GM23338 (cell line): ENCODE results near the gene ISX. TPM values are rescaled to one million over a fixed set of nuclear protein-coding genes. Genes with fewer than 3 reads are reported as not detected.

Source experiments
- ATAC-seq: fragments of 200-7000 bp; cut with Tn5 transposase; 3 replicates; pipeline ENCODE4 v1.9.1; 2020
- DNase-seq: peaks from one replicate; pipeline ENCODE4 v3.0.0-alpha.2; 2015; ENCODE audit warnings: low spot score
- H2AFZ ChIP-seq: fragments of 200-600 bp; sonication (generic); 2 replicates; pipeline ENCODE4 v1.8.0; 2016; ENCODE audit warnings: antibody characterized with exemption, mild to moderate bottlenecking, moderate library complexity
- H3F3A ChIP-seq: fragments of 200-600 bp; sonication (generic); replicated peaks from 2 replicates; pipeline ENCODE4 v1.8.0; 2017; ENCODE audit warnings: antibody characterized with exemption, mixed run types, low read depth
- H3K27ac ChIP-seq: fragments of 200-600 bp; sonication (generic); 2 replicates; pipeline ENCODE4 v1.6.1; 2016; ENCODE audit warnings: low read depth
- H3K27me3 ChIP-seq: fragments of 200-600 bp; sonication (generic); 2 replicates; pipeline ENCODE4 v1.8.0; 2016; ENCODE audit warnings: mild to moderate bottlenecking, mixed run types, moderate library complexity; ENCODE audit not compliant: insufficient read depth
- H3K36me3 ChIP-seq: fragments of 200-600 bp; sonication (generic); 2 replicates; pipeline ENCODE4 v1.8.0; 2016; ENCODE audit warnings: mild to moderate bottlenecking; ENCODE audit not compliant: insufficient read depth
- H3K4me1 ChIP-seq: fragments of 200-600 bp; sonication (generic); 2 replicates; pipeline ENCODE4 v1.8.0; 2016; ENCODE audit warnings: mild to moderate bottlenecking, moderate library complexity; ENCODE audit not compliant: insufficient read depth
- H3K4me2 ChIP-seq: fragments of 200-600 bp; sonication (generic); 2 replicates; pipeline ENCODE4 v1.7.1; 2017; ENCODE audit warnings: mixed run types
- H3K4me3 ChIP-seq: fragments of 200-600 bp; sonication (generic); 2 replicates; pipeline ENCODE4 v1.6.1; 2016; ENCODE audit warnings: mixed run types
- H3K79me2 ChIP-seq: fragments of 200-600 bp; sonication (generic); replicated peaks from 2 replicates; pipeline ENCODE4 v1.8.0; 2017; ENCODE audit warnings: mild to moderate bottlenecking; ENCODE audit not compliant: insufficient read depth
- H3K9me2 ChIP-seq: fragments of 200-600 bp; sonication (generic); 2 replicates; pipeline ENCODE4 v1.8.0; 2017; ENCODE audit not compliant: insufficient read depth
- H4K20me1 ChIP-seq: fragments of 200-600 bp; sonication (generic); replicated peaks from 2 replicates; pipeline ENCODE4 v1.8.0; 2017; ENCODE audit warnings: mild to moderate bottlenecking; ENCODE audit not compliant: insufficient read depth
- H3K27ac Mint-ChIP-seq: 2 replicates; pipeline ENCODE4 v1.8.0; 2020; ENCODE audit warnings: inconsistent platforms, mild to moderate bottlenecking, moderate library complexity, mixed read lengths
- H3K27me3 Mint-ChIP-seq: 3 replicates; pipeline ENCODE4 v1.8.0; 2022; ENCODE audit warnings: low read depth, mild to moderate bottlenecking, moderate library complexity, mixed read lengths, inconsistent platforms; ENCODE audit not compliant: insufficient read depth, poor library complexity
- H3K36me3 Mint-ChIP-seq: 3 replicates; pipeline ENCODE4 v1.8.0; 2021; ENCODE audit warnings: low read depth, mild to moderate bottlenecking, inconsistent platforms, moderate library complexity, mixed read lengths
- H3K4me1 Mint-ChIP-seq: 3 replicates; pipeline ENCODE4 v1.8.0; 2020; ENCODE audit warnings: mild to moderate bottlenecking, inconsistent platforms, mixed read lengths
- H3K4me3 Mint-ChIP-seq: 3 replicates; pipeline ENCODE4 v1.8.0; 2021; ENCODE audit warnings: moderate library complexity, mild to moderate bottlenecking, inconsistent platforms, mixed read lengths
- H3K9me3 Mint-ChIP-seq: 3 replicates; pipeline ENCODE4 v1.8.0; 2020; ENCODE audit warnings: moderate library complexity, mild to moderate bottlenecking, inconsistent platforms, mixed read lengths
- CTCF ChIP-seq, 2 experiments: fragments of 200-600 bp in 1 of 2; sonication (generic) in 1 of 2; conservative IDR thresholded peaks; 2 replicates each; pipeline versions ENCODE4 v1.5.1 to v1.6.1; 2016 to 2017; ENCODE audit warnings: antibody characterized with exemption in 2 of 2, low read depth in 2 of 2, mild to moderate bottlenecking in 2 of 2, moderate library complexity in 1 of 2
- ETS1 ChIP-seq: IDR thresholded peaks from 2 replicates; pipeline ENCODE4 v1.6.1; 2016; ENCODE audit warnings: antibody characterized with exemption
- EZH2 ChIP-seq: fragments of 200-600 bp; sonication (generic); IDR thresholded peaks from one replicate; pipeline ENCODE4 v1.8.0; 2017; ENCODE audit warnings: antibody characterized with exemption, mild to moderate bottlenecking, low read depth; ENCODE audit not compliant: unreplicated experiment
- NANOG ChIP-seq: IDR thresholded peaks from 2 replicates; pipeline ENCODE4 v1.6.1; 2016; ENCODE audit warnings: antibody characterized with exemption, borderline replicate concordance
- POLR2AphosphoS5 ChIP-seq: IDR thresholded peaks from 2 replicates; pipeline ENCODE4 v1.6.1; 2016; ENCODE audit warnings: antibody characterized with exemption, low read depth
- ZNF331 ChIP-seq: fragments of 250-450 bp; sonication (Bioruptor Pico); IDR thresholded peaks from 2 replicates; pipeline ENCODE4 v1.5.0; 2020; ENCODE audit warnings: low read depth, mild to moderate bottlenecking, moderate library complexity
- polyA plus RNA-seq: library from polyadenylated mRNA; unstranded; fragments of >200 nt; fragmentation: Nextera tagmentation; extraction: Ambion mirVana; gene quantifications from 2 replicates; pipeline ENCODE4 v1.2.1, GENCODE V29; 2016
- total RNA-seq: library from RNA; depleted of rRNA; stranded (reverse); fragments of >200 nt; shearing (Covaris generic); gene quantifications from 2 replicates; pipeline ENCODE4 v1.2.3, GENCODE V29; 2014
- TF ChIP-seq, protein P1 (sequence below): fragments of 250-450 bp; sonication (Bioruptor Pico); IDR thresholded peaks from 2 replicates; pipeline ENCODE4 v1.5.0; 2020; ENCODE audit warnings: mild to moderate bottlenecking, moderate library complexity

Gene ISX
- total and polyA plus RNA-seq, 2 experiments from 2014 or later: not detected

GRCh38 chr22:35076630-35077029, 10.7 kb downstream of the ISX start:
- Histone ChIP-seq H3K4me3 (no peak overlapping the region), H3K4me2 (no peak overlapping the region), H3K79me2 (no peaks in the 10 kb centered on the region), H4K20me1 (no peaks in the 10 kb centered on the region), H3K27ac (no peak overlapping the region), H3K27me3 (no peaks in the 10 kb centered on the region), H3F3A (no peaks in the 10 kb centered on the region), H3K4me1 (no peaks in the 10 kb centered on the region), H3K36me3 (no peaks in the 10 kb centered on the region), H3K9me2 (peaks cover 7% of the 10 kb centered on the region), H2AFZ (no peak overlapping the region)
- Mint-ChIP-seq H3K27ac (no peak overlapping the region), H3K27me3 (peaks cover 2% of the 10 kb centered on the region), H3K9me3 (peaks cover 35% of the 10 kb centered on the region), H3K4me3 (no peak overlapping the region), H3K4me1 (no peaks in the 10 kb centered on the region), H3K36me3 (peaks cover 4% of the 10 kb centered on the region; the same call in 1 of the 3 replicates)
- DNase-seq: no peak
- TF ChIP-seq, protein P1, sequence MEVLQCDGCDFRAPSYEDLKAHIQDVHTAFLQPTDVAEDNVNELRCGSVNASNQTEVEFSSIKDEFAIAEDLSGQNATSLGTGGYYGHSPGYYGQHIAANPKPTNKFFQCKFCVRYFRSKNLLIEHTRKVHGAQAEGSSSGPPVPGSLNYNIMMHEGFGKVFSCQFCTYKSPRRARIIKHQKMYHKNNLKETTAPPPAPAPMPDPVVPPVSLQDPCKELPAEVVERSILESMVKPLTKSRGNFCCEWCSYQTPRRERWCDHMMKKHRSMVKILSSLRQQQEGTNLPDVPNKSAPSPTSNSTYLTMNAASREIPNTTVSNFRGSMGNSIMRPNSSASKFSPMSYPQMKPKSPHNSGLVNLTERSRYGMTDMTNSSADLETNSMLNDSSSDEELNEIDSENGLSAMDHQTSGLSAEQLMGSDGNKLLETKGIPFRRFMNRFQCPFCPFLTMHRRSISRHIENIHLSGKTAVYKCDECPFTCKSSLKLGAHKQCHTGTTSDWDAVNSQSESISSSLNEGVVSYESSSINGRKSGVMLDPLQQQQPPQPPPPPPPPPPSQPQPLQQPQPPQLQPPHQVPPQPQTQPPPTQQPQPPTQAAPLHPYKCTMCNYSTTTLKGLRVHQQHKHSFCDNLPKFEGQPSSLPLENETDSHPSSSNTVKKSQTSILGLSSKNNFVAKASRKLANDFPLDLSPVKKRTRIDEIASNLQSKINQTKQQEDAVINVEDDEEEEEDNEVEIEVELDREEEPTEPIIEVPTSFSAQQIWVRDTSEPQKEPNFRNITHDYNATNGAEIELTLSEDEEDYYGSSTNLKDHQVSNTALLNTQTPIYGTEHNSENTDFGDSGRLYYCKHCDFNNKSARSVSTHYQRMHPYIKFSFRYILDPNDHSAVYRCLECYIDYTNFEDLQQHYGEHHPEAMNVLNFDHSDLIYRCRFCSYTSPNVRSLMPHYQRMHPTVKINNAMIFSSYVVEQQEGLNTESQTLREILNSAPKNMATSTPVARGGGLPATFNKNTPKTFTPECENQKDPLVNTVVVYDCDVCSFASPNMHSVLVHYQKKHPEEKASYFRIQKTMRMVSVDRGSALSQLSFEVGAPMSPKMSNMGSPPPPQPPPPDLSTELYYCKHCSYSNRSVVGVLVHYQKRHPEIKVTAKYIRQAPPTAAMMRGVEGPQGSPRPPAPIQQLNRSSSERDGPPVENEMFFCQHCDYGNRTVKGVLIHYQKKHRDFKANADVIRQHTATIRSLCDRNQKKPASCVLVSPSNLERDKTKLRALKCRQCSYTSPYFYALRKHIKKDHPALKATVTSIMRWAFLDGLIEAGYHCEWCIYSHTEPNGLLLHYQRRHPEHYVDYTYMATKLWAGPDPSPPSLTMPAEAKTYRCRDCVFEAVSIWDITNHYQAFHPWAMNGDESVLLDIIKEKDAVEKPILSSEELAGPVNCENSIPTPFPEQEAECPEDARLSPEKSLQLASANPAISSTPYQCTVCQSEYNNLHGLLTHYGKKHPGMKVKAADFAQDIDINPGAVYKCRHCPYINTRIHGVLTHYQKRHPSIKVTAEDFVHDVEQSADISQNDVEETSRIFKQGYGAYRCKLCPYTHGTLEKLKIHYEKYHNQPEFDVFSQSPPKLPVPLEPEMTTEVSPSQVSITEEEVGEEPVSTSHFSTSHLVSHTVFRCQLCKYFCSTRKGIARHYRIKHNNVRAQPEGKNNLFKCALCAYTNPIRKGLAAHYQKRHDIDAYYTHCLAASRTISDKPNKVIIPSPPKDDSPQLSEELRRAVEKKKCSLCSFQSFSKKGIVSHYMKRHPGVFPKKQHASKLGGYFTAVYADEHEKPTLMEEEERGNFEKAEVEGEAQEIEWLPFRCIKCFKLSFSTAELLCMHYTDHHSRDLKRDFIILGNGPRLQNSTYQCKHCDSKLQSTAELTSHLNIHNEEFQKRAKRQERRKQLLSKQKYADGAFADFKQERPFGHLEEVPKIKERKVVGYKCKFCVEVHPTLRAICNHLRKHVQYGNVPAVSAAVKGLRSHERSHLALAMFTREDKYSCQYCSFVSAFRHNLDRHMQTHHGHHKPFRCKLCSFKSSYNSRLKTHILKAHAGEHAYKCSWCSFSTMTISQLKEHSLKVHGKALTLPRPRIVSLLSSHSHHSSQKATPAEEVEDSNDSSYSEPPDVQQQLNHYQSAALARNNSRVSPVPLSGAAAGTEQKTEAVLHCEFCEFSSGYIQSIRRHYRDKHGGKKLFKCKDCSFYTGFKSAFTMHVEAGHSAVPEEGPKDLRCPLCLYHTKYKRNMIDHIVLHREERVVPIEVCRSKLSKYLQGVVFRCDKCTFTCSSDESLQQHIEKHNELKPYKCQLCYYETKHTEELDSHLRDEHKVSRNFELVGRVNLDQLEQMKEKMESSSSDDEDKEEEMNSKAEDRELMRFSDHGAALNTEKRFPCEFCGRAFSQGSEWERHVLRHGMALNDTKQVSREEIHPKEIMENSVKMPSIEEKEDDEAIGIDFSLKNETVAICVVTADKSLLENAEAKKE (CRISPR knock-in tag): no peak
- no peak for TF ChIP-seq NANOG
- TF ChIP-seq CTCF (conservative IDR thresholded peaks at IDR 0.05; ENCODE audit: low read depth in 2 of 2): no peak
- TF ChIP-seq ZNF331 (CRISPR knock-in tag): no peak
- no peak for TF ChIP-seq POLR2AphosphoS5
- no peak for TF ChIP-seq EZH2
- no peak for TF ChIP-seq ETS1
- no peak for ATAC-seq
